ENCODE measurements around the gene ELK1.
"Not testable (repeated sequence)": the region's sequence is repeated elsewhere in the genome, so short reads cannot be mapped to it uniquely, and the experiment has no call there.

The ELK1 gene

GRCh38 chrX:47607091-47607490 is 43.3 kb downstream of the ELK1 start:
- no peaks in the 10 kb centered on the region for H3K79me2 ChIP-seq (ENCODE audit: control insufficient read depth, low read length)
- no peak overlapping the region for H3K4me2 ChIP-seq (ENCODE audit: low read length)
- no peaks in the 10 kb centered on the region for H3F3A ChIP-seq (ENCODE audit: control insufficient read depth, insufficient read depth)
- no peaks in the 10 kb centered on the region for H3K9me3 ChIP-seq (ENCODE audit: control insufficient read depth, insufficient read depth, low read length)
- H4K20me1 ChIP-seq (ENCODE audit: control insufficient read depth, insufficient read depth, low read depth, low read length) = no peaks in the 10 kb centered on the region
- H3K9me2 ChIP-seq (replicated peaks; ENCODE audit: control insufficient read depth, low read length) = no peaks in the 10 kb centered on the region
- H3K36me3 ChIP-seq (ENCODE audit: control insufficient read depth, low read length) = no peaks in the 10 kb centered on the region
- no peak overlapping the region for H3K27ac ChIP-seq (ENCODE audit: low read depth, low read length)
- no peak for TF ChIP-seq CTCF (IDR thresholded peaks at IDR 0.05; ENCODE audit: low read depth, low read length, poor library complexity, severe bottlenecking)
- TF ChIP-seq EZH2phosphoT487 (IDR thresholded peaks at IDR 0.05; ENCODE audit: borderline replicate concordance, low read length) = no peak
- no peak overlapping the region for H3K4me3 ChIP-seq (ENCODE audit: low read length)
- no peaks in the 10 kb centered on the region; the same call in 1 of the 2 replicates for H3K27me3 ChIP-seq (ENCODE audit: control insufficient read depth, low read length)
- H3K4me1 ChIP-seq (ENCODE audit: control insufficient read depth, low read length) = no peaks in the 10 kb centered on the region

DNA sequence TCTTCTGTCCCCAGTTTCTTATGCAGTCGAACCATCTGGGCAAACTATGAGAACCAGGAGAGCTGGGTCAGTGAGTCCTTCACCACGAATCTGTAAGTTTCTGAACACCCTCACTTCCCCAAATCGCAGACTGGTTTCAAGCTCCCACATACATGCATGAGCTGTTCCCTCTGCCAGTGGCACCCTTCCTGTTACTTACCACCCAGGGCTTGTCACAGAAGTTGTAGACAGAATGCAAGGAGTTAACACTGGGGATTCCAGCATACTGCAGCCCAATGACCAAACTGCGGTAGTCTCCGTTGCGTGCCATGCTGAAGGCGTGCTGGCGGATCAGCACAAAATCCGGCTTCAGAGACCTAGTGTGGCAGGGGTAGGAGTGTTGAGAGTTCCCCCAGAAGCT is 45.3 kb downstream of the ELK1 start:
- Histone ChIP-seq H3K27me3 (ENCODE audit: control insufficient read depth, low read length) (no peaks in the 10 kb centered on the region), H3K4me1 (ENCODE audit: control insufficient read depth, low read length) (no peaks in the 10 kb centered on the region), H3K79me2 (ENCODE audit: control insufficient read depth, low read length) (no peaks in the 10 kb centered on the region), H3K4me2 (ENCODE audit: low read length) (no peak overlapping the region), H3K9me2 (replicated peaks; ENCODE audit: control insufficient read depth, low read length) (no peaks in the 10 kb centered on the region), H3K27ac (ENCODE audit: low read depth, low read length) (no peak overlapping the region), H3K9me3 (ENCODE audit: control insufficient read depth, insufficient read depth, low read length) (no peaks in the 10 kb centered on the region), H4K20me1 (ENCODE audit: control insufficient read depth, insufficient read depth, low read depth, low read length) (no peaks in the 10 kb centered on the region), H3F3A (ENCODE audit: control insufficient read depth, insufficient read depth) (no peaks in the 10 kb centered on the region), H3K4me3 (ENCODE audit: low read length) (no peak overlapping the region), H3K36me3 (ENCODE audit: control insufficient read depth, low read length) (no peaks in the 10 kb centered on the region)
- TF ChIP-seq CTCF (IDR thresholded peaks at IDR 0.05; ENCODE audit: low read depth, low read length, poor library complexity, severe bottlenecking) (no peak), EZH2phosphoT487 (IDR thresholded peaks at IDR 0.05; ENCODE audit: borderline replicate concordance, low read length) (no peak)

DNA sequence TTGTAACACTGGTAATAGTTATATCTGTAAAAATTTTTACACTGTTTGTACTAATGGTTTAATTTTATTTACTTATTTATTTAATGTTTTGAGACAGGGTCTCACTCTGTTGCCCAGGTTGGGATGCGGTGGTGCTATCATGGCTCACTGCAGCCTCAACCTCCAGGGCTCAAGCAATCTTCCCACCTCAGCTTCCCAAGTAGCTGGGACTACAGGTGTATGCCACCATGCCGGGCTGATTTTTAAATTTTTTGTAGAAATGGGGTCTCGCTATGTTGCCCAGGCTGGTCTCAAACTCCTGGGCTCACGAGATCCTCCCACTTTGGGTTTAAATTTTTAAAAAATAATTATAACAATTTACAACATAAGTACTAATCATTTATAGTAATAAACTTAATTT is 47.2 kb downstream of the ELK1 start:
- H3F3A ChIP-seq (ENCODE audit: control insufficient read depth, insufficient read depth); H3K4me2 ChIP-seq (ENCODE audit: low read length); H4K20me1 ChIP-seq (ENCODE audit: control insufficient read depth, insufficient read depth, low read depth, low read length); H3K9me2 ChIP-seq (replicated peaks; ENCODE audit: control insufficient read depth, low read length); H3K9me3 ChIP-seq (ENCODE audit: control insufficient read depth, insufficient read depth, low read length); H3K4me3 ChIP-seq (ENCODE audit: low read length); H3K79me2 ChIP-seq (ENCODE audit: control insufficient read depth, low read length); H3K27me3 ChIP-seq (ENCODE audit: control insufficient read depth, low read length); H3K27ac ChIP-seq (ENCODE audit: low read depth, low read length); H3K4me1 ChIP-seq (ENCODE audit: control insufficient read depth, low read length); H3K36me3 ChIP-seq (ENCODE audit: control insufficient read depth, low read length): not testable (repeated sequence)

DNA sequence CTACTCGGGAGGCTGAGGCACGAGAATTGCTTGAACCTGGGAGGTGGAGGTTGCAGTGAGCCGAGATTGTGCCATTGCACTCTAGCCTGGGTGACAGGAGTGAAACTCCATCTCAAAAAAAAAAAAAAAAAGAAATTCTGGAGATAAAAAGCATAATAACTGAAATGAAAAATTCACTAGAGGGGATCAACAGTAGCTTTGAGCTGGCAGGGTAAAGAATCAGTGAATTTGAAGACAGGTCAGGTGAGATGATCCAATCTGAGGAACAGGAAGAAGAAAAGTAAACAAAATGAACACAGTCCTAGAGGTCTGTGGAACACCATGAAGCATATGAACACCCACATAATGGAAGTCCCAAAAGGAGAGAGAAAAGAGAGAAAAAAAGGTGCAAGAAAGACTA is 53.1 kb downstream of the ELK1 start:
- Histone ChIP-seq H3F3A (ENCODE audit: control insufficient read depth, insufficient read depth) (no peaks in the 10 kb centered on the region), H4K20me1 (ENCODE audit: control insufficient read depth, insufficient read depth, low read depth, low read length) (no peaks in the 10 kb centered on the region), H3K4me1 (ENCODE audit: control insufficient read depth, low read length) (no peaks in the 10 kb centered on the region), H3K4me3 (ENCODE audit: low read length) (no peak overlapping the region), H3K9me2 (replicated peaks; ENCODE audit: control insufficient read depth, low read length) (no peaks in the 10 kb centered on the region), H3K27ac (ENCODE audit: low read depth, low read length) (no peak overlapping the region), H3K36me3 (ENCODE audit: control insufficient read depth, low read length) (no peaks in the 10 kb centered on the region), H3K79me2 (ENCODE audit: control insufficient read depth, low read length) (no peaks in the 10 kb centered on the region), H3K27me3 (ENCODE audit: control insufficient read depth, low read length) (no peaks in the 10 kb centered on the region), H3K9me3 (ENCODE audit: control insufficient read depth, insufficient read depth, low read length) (no peaks in the 10 kb centered on the region), H3K4me2 (ENCODE audit: low read length) (no peak overlapping the region)
- TF ChIP-seq EZH2phosphoT487 (IDR thresholded peaks at IDR 0.05; ENCODE audit: borderline replicate concordance, low read length) (no peak), CTCF (IDR thresholded peaks at IDR 0.05; ENCODE audit: low read depth, low read length, poor library complexity, severe bottlenecking) (no peak)
